Amniotic epithelial cell (primary cell): ENCODE measurements around the gene OR6S1.

Experiments
- DNase-seq: peaks from one replicate; pipeline ENCODE4 v3.0.0-alpha.2; 2010; ENCODE audit warnings: low read depth

The OR6S1 gene, protein sequence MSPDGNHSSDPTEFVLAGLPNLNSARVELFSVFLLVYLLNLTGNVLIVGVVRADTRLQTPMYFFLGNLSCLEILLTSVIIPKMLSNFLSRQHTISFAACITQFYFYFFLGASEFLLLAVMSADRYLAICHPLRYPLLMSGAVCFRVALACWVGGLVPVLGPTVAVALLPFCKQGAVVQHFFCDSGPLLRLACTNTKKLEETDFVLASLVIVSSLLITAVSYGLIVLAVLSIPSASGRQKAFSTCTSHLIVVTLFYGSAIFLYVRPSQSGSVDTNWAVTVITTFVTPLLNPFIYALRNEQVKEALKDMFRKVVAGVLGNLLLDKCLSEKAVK

DNA sequence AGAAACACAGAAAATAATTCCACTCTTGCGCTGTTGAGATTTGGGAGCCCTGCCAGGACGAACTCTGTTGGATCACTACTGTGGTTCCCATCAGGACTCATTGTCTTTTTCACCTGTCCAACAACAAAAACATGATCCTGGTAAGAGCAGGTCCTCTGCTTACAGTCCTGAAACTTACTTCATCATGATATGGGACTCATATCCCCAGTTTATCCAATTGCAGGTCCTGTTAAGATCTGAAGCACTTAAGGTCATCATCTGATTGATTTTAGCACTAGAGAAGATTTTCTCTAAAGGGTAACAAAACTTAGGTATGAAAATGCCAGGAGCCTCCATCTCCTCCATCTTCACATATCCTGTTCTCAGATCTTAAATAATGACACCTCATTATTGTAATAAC, at the start of gene OR6S1:
OR6S1 (minus strand) TSS at position 101 of the 400 bp plus-strand sequence; CDS start at position 101, 0 bp downstream.
- DNase-seq: no peak

- peak; percentile 65 for DNase-seq
These were observed 49.6 kb upstream of the OR6S1 start for GRCh38 chr14:20690848-20691640.

GRCh38 chr14:20688167-20688839, 46.8 kb upstream of the OR6S1 start, which contains the start of gene ANG:
Gene ANG (plus strand): TSS chr14:20688764. CDS start chr14:20693565, 4,801 bp downstream.
- DNase-seq: no peak

GRCh38 chr14:20687362-20688166, 46.1 kb upstream of the OR6S1 start:
- DNase-seq: no peak

GRCh38 chr14:20686386-20687143, 45.1 kb upstream of the OR6S1 start:
- DNase-seq: no peak

DNA sequence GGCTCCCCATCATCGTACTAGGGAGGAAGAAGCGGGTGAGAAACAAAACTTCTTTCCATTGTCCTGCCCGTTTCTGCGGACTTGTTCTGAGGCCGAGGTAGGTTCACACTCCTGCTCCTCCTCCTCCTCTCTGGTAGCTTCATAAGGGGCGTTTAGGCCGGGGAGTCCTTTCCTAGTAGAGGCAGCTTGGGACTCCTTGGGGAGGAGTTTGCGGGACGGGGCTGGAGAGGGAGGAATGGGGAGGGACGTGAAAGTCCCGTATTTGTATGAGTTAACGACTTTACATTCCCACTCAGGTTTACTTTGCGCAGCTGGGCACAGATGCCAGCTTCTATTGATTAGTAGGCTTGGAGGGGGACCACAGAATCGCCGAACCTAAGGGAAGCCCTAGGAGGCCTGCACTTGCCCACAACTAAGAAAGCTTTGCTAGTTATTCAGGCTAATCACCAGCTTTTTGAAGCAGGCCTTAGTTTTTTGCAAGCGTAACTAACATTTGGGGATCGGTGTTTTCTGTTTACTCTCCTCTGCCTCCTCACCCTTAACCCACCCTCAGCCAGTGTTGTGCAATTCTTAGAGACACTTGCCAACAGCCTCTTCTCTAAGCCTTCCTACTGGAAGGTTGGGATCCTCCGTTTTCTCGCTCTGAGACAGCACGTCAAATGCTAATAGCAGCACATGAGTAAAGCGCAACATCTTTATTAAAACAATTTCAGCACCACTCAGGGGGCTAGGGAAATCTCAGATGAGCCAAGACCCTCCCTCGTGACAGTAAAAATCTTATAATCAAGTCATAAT, 43.4 kb upstream of the OR6S1 start:
- DNase-seq: peak; percentile 58

DNA sequence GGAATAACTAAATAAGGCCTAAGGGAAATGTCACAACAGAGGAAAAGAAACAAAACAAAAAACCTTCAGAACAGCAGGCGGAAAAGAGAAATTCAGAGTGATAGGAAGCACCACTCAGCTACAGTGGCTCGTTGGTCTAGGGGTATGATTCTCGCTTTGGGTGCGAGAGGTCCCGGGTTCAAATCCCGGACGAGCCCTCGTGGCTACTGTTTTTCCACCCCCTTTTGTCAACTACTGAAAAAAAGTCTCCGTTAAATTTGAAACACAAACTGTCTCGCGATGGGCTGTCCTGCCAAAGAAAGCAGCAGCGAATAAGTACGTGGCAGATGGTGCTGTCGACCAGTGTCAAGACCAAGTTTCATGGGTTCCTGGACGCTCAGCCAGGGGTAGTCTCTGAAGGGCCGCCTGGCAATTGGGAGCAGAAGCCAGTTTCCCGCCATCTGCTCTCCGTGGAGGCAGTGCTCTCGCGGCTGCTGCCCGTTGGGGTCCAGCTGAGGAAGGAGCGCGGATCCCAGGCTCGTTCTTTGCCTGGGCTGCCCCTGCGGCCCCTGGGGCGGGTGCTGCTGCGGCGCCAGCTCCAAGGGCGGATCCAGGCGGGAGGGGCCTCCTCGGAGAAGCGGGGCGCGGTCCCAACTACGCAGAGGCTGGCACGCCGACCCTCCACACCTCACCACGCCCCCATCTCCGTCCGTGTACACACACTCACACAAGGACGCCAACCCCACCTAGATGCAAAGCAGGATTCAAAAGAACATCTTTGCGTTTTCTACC, 42.6 kb upstream of the OR6S1 start, which contains the start of gene RNASE4:
RNASE4 (plus strand) TSS at position 670 of the 771 bp plus-strand sequence. CDS start 14,812 bp downstream, outside the sequence.
- peak; percentile 83 for DNase-seq

DNA sequence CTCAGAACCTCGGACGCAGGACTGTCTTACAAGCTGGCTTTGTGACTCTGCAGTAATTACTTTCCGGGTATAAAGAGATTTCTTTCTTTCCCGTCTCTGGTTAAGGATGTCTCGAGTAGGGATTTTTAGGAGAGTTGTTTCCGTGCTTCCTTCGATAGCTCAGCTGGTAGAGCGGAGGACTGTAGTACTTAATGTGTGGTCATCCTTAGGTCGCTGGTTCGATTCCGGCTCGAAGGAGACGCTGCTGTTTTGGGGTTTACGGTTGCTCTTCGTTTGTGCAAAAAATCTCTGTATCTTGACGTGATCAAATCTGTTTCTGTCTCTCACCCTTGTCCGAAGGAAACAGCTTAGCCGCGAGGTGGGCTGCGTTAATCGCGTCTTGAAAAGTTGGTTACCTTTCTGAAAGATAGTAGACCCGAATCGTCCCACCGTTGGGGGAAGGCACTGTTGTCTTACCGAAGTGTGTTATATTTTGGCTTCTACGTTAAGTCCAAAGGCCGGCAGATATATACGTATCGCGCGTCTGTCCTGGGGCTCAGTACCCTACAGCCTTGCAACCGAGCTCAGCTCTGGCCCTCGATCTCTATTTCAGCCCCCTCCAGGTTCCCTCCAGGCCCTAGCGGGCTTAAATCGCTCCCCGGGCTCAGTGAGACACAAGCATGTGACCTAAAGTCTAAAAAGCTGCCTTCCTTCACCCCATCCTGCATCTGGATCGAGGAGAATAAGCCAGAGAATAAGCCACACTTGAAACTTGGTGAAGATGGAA, 41.8 kb upstream of the OR6S1 start:
- peak; percentile 90 for DNase-seq

GRCh38 chr14:20682435-20683124, 41.1 kb upstream of the OR6S1 start:
- DNase-seq: peak; percentile 92

GRCh38 chr14:20682127-20682434, 40.6 kb upstream of the OR6S1 start:
- DNase-seq: no peak

GRCh38 chr14:20681348-20682126, 40.0 kb upstream of the OR6S1 start:
- DNase-seq: peak; percentile 86

- no peak for DNase-seq
These were observed 39.4 kb upstream of the OR6S1 start for GRCh38 chr14:20680843-20681347.

DNA sequence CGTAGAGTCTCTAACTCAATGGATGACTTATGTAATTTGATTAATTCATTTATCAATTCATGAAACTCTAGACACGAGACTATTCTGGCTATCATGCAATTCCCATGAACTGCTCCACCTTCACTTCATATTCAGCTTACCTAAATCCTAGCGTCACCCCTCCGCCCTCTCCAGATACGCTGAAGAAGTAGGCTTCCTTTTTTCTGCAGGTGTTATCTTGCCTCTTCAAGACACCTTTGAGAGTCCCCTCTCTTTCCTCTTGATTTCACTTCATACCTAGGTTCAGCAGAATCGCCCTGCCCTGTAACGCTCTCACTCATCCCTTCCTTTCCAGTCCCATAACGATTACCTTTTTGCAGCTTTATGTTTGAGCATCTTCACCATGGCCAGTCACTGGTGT, 38.9 kb upstream of the OR6S1 start:
- no peak for DNase-seq

GRCh38 chr14:20679907-20680306, 38.4 kb upstream of the OR6S1 start:
- no peak for DNase-seq

DNA sequence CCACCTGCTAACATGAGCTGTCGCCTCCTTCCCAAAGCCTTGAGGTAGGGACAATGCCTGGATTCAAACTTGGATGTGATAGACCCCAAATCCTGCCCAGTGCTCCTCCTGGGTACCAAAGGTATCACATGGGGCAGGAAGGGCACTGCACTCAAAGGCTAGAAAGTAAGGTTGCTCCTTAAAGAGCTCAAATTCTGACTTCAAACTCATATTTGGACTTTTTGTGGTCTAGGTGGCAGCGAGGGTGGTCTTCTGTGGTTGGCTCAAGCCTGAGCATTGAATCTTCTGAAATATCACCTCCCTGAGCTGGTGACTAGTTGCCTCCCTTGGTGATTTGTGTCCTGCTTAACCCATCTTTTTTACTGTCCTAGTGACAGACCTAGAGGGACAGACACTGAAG, 34.6 kb upstream of the OR6S1 start:
- DNase-seq: no peak

GRCh38 chr14:20675669-20676068, 34.2 kb upstream of the OR6S1 start:
- no peak for DNase-seq
